ENCODE data around the gene RAB24. TPM values are rescaled to one million over a fixed set of nuclear protein-coding genes. Genes with fewer than 3 reads are reported as not detected.

RAB24 gene
- polyA plus RNA-seq, 1 donor (not counting 4 experiments of a cell fraction or from before 2014, with no cell fraction given) = 22.4 TPM

GRCh38 chr5:177347699-177348098 lies 44.2 kb upstream of the RAB24 start:
- dilution Hi-C loops (cut with MboI; ENCODE audit: extremely low pct_ligation_motif_present, low sequenced_read_pairs) = no loop called here
- Histone ChIP-seq H3K4me1 (ENCODE audit: control insufficient read depth, extremely low read depth, insufficient read depth, low read length) (peaks cover 25% of the 10 kb centered on the region), H3K27me3 (ENCODE audit: control insufficient read depth, extremely low read depth, insufficient read depth, low read length) (no peaks in the 10 kb centered on the region), H3K9me1 (ENCODE audit: control insufficient read depth, extremely low read depth, insufficient read depth, low read length) (no peaks in the 10 kb centered on the region), H3K36me3 (ENCODE audit: control insufficient read depth in 2 of 2, extremely low read depth in 1 of 2, insufficient read depth in 2 of 2, low read length in 2 of 2) (peaks cover 12 to 31% of the 10 kb centered on the region in 2 experiments), H3K79me2 (ENCODE audit: control insufficient read depth, insufficient read depth, low read length) (peaks cover 75% of the 10 kb centered on the region), H3K4me3 (ENCODE audit: control insufficient read depth in 2 of 3, extremely low read depth in 1 of 3, insufficient read depth in 2 of 3, low read depth in 1 of 3, low read length in 3 of 3) (no peak overlapping the region), H3K27ac (ENCODE audit: control insufficient read depth, insufficient read depth, low read length) (no peak overlapping the region), H4K20me1 (ENCODE audit: control insufficient read depth, extremely low read depth, insufficient read depth, low read length) (peaks cover 4% of the 10 kb centered on the region), H3K9me3 (ENCODE audit: control insufficient read depth, low read depth, low read length) (no peaks in the 10 kb centered on the region), H2AFZ (ENCODE audit: control insufficient read depth, low read length) (no peak overlapping the region), H3K4me2 (ENCODE audit: control insufficient read depth, extremely low read depth, insufficient read depth, low read depth, low read length) (no peak overlapping the region), H3K9ac (ENCODE audit: control insufficient read depth, extremely low read depth, insufficient read depth, low read length) (no peak overlapping the region)
- TF ChIP-seq EZH2 (IDR thresholded peaks at IDR 0.05; ENCODE audit: low read length) (no peak), CTCF (optimal IDR thresholded peaks at IDR 0.05 in 1 of 3, IDR thresholded peaks at IDR 0.05 in 1 of 3, conservative IDR thresholded peaks at IDR 0.05 in 1 of 3; ENCODE audit: extremely low read depth in 1 of 3, insufficient read depth in 2 of 3, low read length in 3 of 3) (no peak)
- no peak for DNase-seq (ENCODE audit: low read depth, low spot score)
- FAIRE-seq = no peak

DNA sequence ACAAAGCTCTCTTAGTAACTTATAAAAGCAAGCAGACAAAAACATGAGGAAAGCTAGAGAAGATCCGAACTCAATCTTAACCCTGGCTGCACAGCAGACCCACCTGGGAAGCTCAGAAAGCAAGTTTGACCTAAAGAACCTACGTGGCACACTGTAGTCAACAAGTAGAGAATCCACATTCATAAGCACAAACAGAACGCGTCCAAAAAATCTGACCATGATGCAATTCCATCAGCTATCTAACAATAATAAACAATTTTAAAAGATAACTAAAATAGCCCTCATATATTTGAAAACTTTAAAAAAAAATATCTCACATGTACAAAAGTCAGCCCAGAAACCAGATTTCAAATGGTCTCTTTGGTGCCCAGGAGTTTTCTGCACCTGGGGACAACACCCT lies 43.3 kb upstream of the RAB24 start:
- TF ChIP-seq EZH2 (IDR thresholded peaks at IDR 0.05; ENCODE audit: low read length) (no peak), CTCF (optimal IDR thresholded peaks at IDR 0.05 in 1 of 3, IDR thresholded peaks at IDR 0.05 in 1 of 3, conservative IDR thresholded peaks at IDR 0.05 in 1 of 3; ENCODE audit: extremely low read depth in 1 of 3, insufficient read depth in 2 of 3, low read length in 3 of 3) (no peak)
- FAIRE-seq = no peak

More for the DNA sequence above, 43.3 kb upstream of the RAB24 start:
- H3K9me3 ChIP-seq (ENCODE audit: control insufficient read depth, low read depth, low read length) = no peaks in the 10 kb centered on the region
- H3K79me2 ChIP-seq (ENCODE audit: control insufficient read depth, insufficient read depth, low read length) = peaks cover 82% of the 10 kb centered on the region
- no peaks in the 10 kb centered on the region for H3K27me3 ChIP-seq (ENCODE audit: control insufficient read depth, extremely low read depth, insufficient read depth, low read length)
- DNase-seq (ENCODE audit: low read depth, low spot score) = no peak
- peaks cover 21% of the 10 kb centered on the region for H3K4me1 ChIP-seq (ENCODE audit: control insufficient read depth, extremely low read depth, insufficient read depth, low read length)
- no peak overlapping the region for H3K9ac ChIP-seq (ENCODE audit: control insufficient read depth, extremely low read depth, insufficient read depth, low read length)
- H2AFZ ChIP-seq (ENCODE audit: control insufficient read depth, low read length) = no peak overlapping the region
- dilution Hi-C loops (cut with MboI; ENCODE audit: extremely low pct_ligation_motif_present, low sequenced_read_pairs) = no loop called here
- H3K9me1 ChIP-seq (ENCODE audit: control insufficient read depth, extremely low read depth, insufficient read depth, low read length) = no peaks in the 10 kb centered on the region
- peaks cover 13 to 31% of the 10 kb centered on the region in 2 experiments for H3K36me3 ChIP-seq (ENCODE audit: control insufficient read depth in 2 of 2, extremely low read depth in 1 of 2, insufficient read depth in 2 of 2, low read length in 2 of 2)
- H3K4me2 ChIP-seq (ENCODE audit: control insufficient read depth, extremely low read depth, insufficient read depth, low read depth, low read length) = no peak overlapping the region
- H3K27ac ChIP-seq (ENCODE audit: control insufficient read depth, insufficient read depth, low read length) = no peak overlapping the region
- H3K4me3 ChIP-seq (ENCODE audit: control insufficient read depth in 2 of 3, extremely low read depth in 1 of 3, insufficient read depth in 2 of 3, low read depth in 1 of 3, low read length in 3 of 3) = no peak overlapping the region
- H4K20me1 ChIP-seq (ENCODE audit: control insufficient read depth, extremely low read depth, insufficient read depth, low read length) = peaks cover 4% of the 10 kb centered on the region
